HS-27A (cell line): ENCODE measurements around the gene NOS1AP.
A peak's percentile ranks its signal among the peaks of the same experiment; 100 is the strongest.
"Not testable (repeated sequence)": the region's sequence is repeated elsewhere in the genome, so short reads cannot be mapped to it uniquely, and the experiment has no call there.

Experiments
- DNase-seq: peaks from one replicate; pipeline ENCODE4 v3.0.0-alpha.2; 2012; ENCODE audit warnings: low read depth, missing footprints

Gene NOS1AP

DNA sequence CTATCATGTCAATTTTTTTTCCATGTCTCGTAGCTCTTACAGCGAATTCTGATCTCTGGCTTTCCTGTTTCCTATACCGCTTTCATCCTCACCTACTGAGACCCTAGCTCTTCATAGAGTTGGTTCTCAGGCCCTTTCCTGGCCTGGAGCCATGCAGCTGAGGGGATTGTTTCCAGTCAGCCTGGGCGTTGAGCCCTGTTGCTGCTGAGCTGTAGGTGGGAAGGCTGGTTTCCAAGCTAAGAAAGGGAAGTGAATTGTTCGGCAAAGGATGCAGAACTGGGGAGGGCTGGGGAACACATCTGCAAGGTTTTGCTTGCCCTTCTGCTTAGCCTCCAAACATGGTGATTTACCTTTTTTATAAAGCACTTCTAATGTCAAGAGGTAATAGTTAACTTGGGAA is 265.6 kb downstream of the NOS1AP start:
- no peak for DNase-seq

DNA sequence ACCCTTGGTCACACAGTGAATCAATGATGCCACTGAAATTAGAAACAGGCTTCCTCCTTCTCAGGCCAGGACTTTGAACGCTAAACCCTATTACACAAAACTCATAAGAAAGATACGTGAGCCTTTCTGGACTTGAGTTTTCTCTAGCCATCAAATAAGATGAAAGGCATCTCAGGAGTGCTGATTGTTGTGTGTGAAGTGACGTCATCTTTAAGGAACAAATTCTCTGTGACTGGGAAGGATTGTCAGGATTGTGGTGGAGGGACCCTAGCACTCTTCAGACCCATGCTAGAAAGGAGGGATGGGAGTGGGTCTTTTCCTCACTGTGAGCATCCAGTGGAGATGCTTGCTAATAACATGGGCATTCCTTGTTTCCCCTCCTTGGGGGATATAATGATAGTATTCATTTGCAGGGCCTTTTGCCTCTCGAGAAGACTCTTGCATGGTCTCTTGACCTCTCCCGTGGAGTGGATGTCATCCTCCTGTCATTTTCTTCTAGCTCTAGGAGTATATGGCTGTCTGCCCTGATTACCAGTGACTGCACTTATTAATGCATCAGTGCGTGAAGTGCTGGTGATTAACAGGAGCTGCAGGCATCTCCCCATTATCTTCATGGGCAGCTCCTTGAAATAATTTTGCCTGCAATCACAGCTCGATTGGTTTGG is 267.3 kb downstream of the NOS1AP start:
- DNase-seq = no peak

DNA sequence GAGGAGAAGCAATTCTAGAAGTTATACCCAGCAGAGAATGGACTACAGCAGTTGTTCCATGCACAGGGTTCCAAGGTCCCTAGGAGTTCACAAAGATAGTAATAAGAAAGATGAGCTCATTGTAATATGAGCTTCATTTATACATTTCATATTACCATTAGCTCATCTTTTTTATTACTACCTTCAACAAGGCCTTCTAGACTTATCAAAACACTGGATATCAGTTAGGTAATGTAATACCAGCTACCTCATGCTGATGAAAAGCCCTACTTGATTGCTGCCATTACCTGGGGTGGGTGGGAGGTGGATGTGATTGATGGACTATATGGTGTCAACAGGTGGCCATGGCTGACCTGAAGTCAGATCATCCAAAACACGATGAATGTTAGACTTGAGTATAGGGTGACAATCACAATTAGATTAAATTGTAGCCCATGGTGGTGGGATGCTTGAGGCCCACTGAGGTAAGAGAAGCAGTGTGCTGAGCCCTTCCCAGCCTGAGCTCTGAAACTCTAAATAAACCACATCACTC is 273.0 kb downstream of the NOS1AP start:
- DNase-seq = no peak

DNA sequence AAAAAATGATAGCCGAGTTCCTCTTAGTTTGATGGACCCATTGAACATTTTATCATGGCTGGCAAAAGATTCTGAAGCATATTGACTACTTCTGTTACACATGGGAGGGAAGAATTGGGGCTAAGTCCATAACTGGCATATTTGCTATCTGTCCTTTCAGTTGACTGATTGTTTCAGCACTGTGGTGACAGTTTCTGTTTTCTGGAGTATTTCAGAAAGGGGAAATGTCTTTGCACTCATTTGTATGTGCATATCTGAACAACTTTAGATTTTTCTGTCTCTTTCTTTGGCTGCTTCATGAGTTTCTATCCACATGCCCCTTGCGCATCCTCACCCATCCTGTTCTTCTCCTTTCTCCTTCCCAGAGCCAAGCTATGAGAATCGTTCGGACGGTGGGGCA is 274.0 kb downstream of the NOS1AP start:
- DNase-seq = no peak

DNA sequence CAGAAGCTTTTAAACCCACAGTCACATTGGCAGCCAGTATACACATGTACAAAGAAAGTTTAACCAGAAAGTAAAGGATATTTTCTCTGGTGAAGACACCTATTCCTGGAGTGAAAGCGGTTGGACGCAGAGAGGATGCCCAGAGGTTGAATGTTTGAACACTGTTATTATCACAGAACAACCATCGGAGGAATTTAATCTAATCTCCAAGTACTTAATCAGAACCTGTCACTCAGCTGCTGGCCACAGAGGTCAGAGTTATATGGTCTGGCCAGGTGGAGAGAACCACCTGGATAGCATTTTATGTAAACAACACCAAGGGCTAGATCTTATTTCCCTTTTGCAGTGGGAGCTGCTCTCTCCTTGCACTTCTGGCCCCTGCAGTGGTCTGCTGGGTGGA is 277.8 kb downstream of the NOS1AP start:
- no peak for DNase-seq

DNA sequence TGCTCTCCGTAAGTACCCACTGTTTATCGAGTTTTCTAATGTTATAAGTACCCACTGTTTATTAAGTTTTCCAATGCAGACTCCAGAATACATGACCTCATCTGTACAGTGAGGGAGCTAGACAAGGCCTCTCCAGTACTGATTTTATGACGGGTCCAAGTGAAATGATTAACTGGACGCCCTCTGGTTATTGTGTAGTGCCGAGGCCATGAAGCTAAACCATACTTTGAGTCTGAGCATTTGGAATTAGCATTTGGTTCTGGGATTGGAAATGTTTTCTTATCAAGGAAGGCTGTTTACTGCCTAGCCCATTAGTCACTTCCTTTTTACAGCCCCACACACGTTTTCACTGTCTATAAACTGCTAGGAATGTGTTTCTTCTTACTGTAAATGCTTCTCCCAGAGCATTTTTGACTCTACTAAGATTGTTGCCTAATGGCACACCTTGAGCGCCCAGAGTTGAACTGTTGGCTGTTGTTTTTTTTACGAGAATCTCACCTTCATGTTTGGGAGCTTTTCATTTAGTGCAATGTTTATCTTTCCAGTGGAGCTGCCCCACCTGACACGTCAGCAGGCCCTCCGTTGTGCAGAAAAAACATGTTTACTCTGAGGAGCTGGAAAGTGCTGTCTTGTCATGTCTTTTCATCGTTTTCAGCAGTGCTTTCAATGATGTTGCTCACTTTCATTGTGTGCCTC is 280.3 kb downstream of the NOS1AP start:
- DNase-seq = peak; percentile 58

DNA sequence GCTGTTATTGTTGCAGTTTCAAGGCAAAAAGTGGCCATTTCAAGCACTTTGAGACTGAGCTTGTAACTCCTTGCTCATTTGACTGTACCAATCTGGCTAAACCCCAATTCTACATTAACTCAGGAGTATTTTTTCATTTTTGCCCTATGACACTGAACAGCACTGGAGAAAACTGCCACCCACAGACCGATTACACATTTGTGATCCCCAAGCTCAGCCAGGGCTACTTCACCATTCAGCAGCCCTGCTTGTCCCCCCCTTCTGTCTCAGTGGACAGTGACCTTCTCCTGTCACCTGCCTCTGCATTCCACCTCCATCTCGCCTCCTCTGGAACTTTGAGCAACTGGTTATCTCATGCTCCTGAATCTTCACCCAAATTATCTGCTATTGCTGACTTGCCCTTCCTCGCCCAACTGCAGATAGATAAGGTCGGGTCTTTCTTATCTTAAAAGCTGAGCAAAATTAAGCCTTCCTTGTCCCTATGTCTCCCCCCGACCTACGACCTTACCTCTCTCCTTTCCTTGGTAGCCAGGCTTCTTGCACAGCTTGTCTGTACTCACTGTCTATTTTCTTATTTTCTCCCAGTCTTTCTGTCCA is 281.9 kb downstream of the NOS1AP start:
- no peak for DNase-seq

DNA sequence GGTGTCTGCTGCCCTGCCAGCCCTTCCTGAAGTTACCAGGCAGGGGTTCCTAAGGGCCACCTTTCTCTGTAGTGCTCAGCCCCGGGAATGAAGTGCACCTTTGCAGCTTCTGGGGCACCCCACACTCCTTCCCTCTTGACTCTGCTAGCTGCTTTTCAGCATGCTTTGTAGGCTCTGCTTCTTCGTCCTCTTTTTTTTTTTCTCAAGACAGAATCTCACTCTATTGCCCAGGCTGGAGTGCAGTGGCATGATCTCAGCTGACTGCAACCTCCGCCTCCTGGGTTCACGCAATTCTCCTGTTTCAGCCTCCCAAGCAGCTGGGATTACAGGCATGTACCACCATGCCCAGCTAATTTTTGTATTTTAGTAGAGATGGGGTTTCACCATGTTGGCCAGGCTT is 282.4 kb downstream of the NOS1AP start:
- not testable (repeated sequence) for DNase-seq

DNA sequence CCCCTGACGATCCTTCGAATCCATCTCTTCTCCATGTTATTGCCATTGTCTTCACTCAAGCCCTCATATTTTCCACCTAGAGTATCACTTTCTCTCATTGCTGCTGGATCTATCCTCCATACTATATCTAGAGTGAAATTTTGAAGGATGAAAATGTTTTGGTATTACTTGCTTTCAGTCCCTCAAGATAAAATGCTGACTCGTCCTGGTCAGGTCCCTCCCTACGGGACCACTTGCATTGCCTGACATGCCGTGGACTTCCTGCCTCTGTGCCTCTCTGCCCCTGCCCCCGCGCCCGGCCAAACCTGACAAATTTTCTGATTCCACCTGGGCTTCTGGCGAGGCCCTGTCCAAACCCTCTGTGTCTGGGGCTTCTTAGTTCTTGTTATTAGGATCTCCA is 283.6 kb downstream of the NOS1AP start:
- DNase-seq = no peak

DNA sequence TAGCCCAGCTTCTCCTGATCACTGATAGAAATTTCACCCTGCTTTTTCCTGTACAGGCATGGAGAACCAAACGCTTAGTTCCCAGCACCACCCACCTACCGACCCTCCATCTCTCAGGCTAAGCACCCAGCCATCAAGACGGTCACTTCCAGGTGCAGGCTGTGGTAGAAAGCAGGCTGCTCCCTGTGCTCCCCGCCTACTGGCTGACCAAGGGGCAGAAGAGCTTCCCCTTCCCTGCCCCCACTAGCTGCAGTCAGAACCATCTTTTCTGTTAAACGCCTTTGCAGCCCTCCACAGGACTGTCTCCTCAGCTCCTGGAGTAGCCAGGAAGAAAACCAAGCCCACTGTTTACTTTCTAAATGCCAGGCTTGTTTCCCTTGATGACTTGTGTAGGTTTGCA is 284.2 kb downstream of the NOS1AP start:
- DNase-seq = no peak

DNA sequence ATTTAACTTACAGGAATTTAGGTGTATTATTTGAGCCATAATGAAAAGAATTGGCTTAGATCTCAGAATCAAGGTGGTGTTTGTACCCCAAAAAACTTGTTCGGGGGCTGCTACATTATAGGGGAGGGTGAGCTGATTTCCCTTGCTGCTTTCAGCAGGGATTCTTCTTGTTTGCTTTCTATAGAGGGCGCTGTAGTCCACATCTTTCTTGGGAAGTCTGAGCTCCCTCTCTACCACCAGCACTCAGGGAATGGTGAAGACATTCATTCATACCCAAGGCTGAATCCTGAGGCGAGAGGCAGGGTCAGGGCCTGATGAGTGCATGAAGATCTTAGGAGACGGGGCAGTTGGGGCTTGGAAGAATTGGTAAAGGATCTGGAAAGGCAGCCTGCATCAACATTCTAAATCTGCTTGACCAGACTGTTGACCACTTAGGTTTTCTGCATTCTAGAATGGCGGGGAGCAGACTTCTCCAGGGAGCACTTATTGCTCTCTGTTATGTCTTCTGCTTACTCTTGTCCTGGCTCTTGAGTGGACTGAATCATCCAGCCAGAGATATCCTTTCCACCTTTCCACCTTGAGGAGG is 288.3 kb downstream of the NOS1AP start:
- DNase-seq = no peak

DNA sequence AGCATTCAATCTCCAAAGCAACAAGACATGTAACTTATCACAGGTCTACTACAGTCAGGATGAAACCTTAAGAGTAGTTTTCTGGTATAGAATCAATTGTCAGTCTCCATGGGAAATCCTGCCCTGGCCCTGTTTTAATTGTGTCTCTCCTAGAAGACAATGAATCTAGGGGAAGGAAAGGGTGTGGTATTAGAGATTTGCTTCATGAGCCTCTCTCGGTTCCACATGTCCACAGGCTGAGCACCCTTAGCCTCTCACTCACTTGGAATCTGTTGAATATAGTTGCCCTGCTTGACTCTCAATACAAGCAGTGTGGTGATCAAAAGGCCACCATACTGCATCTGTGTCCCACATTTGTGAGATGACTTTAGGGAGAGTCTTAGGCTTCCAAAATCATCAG is 289.4 kb downstream of the NOS1AP start:
- DNase-seq = no peak

DNA sequence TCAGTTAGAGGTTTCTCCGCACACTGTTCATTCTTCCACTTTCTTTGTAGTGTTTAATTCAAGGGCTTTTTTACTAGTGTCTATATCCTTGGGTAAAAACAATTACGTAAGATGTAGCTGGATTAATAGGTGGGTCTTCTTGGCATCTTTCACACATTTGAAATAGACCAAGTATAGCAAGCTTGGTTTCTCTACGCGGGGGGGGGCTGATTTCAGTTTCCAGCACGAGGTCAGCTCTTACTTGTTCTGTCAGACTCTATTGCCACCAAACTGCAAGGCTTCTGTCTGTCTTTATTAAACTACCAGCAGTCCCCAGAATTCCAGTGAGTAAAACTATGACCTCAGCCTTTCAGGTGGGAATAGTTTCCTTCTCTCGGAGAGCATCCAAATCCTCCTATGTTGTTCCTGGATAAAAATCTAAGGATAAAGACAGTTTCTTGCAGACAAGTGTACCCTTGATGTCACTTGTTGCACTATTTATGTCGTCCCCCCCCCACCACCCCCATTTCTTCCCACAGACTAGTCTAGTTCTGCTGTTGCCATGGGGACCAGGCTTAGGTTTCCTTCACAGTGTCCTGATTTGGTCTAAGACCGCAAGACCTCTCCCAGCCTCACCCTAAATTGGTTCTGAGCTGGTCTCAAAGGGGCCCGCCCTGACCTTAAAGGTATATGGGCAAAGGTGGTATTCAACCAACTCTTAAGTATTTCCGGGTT is 290.2 kb downstream of the NOS1AP start:
- no peak for DNase-seq

DNA sequence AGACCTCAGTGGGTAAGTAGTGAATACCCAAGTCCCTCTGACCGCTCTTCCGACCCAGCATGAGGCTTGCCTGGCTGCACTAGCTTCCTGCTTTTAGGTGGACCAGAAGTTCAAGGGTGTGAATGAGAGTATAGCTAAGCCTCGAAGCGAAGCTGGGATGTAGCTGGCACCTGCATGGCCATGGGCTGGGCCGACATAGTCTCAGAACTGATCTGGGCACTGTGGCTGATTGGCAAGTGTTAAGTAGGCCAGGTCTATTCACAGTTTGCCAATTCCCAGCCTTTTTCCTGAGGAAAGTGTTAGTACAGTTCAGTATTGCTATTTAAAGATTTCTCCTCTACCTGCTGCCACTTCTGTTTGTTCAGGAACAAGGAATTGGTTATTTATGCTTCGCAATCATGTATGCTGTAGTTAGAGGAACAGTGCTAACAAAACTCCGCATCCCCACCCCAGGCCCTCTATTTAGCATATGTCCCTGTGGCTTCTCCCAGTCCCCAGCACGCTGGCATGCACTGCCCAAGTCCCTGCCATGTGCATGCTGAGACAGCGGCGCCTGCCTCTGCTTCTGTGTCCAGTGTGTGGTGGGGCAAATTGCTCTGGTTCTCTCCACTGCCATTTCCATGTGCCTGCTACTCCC is 290.9 kb downstream of the NOS1AP start:
- no peak for DNase-seq

DNA sequence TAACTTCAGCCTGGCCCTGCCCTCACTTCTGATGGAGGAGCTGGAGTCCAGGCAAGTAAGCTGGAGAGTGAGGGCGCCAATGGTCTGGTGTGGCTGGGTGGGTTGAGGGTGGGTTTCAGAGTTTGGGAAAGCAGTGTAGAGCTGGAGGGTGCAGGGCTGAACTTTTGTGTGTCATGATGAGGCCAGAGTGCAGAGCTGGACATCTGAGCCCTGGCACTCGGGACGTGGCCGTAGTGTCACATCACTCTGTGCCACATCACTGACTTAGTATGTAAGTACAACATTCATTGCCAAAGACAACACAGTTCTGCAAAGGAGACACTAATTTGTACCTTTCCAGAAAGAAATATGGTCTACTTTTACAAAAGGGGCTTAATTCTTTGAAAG is 291.4 kb downstream of the NOS1AP start:
- no peak for DNase-seq

DNA sequence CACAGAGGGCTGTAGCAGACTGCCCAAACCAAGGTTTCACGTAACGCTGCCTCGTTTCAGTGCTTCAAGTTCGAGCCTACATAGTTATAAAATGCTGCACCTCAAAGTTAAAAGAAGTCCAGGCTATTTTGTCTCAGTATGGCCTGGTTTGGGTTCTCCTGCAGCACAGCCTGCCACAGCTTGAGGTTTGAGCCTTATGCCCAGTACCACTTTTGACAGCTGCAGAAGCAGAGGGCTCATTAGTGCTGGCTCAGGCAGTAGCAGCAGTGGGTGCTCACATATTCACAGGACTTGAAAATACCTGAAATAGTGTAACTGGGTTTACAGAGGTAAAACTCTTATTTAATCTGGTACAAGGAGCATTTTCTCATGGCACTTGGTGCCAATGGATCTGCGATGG is 291.9 kb downstream of the NOS1AP start:
- no peak for DNase-seq

DNA sequence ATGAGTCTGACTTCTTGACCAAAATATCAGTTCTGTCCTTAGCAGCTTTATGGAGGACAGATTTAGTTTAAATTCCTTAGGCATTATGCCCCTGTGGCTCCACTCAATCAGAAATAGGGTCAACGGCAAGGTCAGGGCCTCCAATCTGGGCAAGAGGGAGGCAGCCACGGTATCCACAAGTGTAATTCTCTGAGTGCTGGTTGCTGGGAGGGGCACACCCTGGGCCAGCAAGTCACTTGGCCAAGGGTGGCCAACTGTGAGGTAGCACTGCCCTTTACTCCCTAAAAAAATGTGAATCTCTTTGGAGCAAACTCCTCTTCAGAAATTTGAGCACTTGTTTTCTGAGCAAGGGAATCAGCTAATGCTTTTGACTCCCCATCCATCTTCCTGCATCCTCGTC is 294.3 kb downstream of the NOS1AP start:
- DNase-seq = no peak

DNA sequence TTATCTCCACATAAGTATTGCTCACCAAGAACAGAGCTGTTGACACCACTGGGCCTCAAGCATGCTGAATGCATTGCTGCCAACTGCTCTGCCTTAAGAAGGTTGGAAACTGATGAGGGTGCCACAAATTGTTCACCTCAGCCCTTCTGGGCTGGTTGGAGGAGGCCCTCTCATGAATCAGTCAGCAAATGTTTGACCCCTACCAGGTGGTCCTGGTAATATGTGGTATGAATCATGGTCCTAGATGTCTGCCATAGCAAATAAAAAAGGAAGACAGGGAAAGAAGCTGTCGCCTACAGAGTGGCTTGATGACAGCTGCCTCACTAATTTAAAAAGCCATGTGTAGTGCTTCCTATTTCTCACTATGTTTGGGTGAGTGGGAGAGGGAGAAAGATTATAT is 295.0 kb downstream of the NOS1AP start:
- DNase-seq = no peak

DNA sequence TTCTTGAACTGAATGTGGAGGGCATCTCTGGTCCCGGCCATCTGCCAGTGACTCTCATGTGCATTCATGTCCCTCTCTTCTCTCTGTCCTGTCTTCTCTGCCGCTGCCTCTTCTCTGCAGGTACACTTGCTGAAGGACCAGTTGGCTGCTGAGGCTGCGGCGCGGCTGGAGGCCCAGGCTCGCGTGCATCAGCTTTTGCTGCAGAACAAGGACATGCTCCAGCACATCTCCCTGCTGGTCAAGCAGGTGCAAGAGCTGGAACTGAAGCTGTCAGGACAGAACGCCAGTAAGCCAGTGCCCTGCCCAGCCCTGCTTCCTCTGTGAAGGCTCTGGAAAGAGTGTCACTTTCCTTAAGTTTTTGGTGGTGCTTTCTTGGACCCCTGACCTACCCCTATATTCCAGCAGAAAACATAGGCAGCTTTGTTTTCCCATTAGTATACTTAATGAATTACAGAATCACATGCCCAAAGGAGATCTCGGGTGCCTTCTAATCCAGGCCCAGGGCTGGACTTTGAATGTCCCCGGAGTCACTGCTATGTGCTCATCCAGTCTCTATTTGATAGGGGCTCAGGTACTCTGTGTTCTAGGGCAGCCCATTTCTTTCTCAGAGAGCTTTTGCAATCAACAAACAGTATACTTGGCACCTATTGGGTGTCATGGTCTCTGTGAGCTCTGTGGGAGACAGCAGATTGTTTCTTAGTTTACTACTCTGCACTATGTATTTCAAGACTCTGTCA is 296.0 kb downstream of the NOS1AP start:
- DNase-seq = no peak

DNA sequence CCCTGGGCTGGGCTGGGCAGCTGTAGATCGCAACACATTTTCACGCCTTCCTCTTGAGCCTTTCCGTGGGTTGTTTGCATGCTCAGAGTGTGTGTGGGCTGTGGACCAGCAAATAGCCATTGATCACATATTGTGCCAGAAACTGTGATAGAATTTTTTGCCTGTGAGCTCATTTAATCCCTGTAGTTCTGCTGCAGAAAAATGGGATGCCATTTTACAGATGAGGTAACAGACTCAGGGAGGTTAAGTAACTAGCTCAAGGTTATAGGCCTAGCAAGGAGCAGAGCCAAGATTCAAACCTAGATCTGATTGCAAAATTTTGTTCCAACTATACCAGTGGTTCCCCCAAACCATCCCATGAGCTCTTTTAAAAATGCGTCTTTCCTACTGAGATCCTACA is 296.7 kb downstream of the NOS1AP start:
- DNase-seq = no peak

DNA sequence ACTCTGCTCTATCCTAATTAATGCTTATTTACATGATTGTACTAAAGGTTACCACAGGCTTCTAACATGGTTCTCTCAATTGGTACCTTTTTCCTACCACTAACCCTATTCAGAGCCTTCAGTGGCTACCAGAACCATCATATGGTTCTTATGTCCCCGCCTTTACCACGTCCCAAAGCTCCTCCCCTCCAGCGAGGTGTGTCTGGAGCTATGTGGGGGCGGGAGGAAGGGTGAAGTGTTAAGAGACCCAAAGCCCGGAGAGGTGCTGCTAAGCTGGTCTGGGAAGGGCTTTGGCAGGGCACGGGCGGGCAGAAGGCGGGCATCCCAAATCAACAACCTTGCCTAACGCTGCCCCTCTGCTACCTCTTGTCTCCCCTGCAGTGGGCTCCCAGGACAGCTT is 297.2 kb downstream of the NOS1AP start:
- DNase-seq = no peak
